ENCODE data around the gene EAF1. TPM values are rescaled to one million over a fixed set of nuclear protein-coding genes. Genes with fewer than 3 reads are reported as not detected.

EAF1 gene
- total RNA-seq, 3 donors from 2014 or later: 15.6 to 23.4 (median 21.3) TPM

- Histone ChIP-seq H3K36me3 (ENCODE audit: low read depth) (no peaks in the 10 kb centered on the region), H3K9me3 (no peaks in the 10 kb centered on the region), H3K4me3 (no peak overlapping the region), H3K4me1 (ENCODE audit: low read depth) (no peaks in the 10 kb centered on the region)
- TF ChIP-seq CTCF (IDR thresholded peaks at IDR 0.05): no peak
- DNase-seq: no peak
- ATAC-seq: no peak
- intact Hi-C loops (cut with DNase I, micrococcal nuclease): no loop called here
These were observed 40.1 kb downstream of the EAF1 start for GRCh38 chr3:15467227-15468181.

- DNase-seq (no peak), ATAC-seq (no peak)
- no peaks in the 10 kb centered on the region for H3K4me1 ChIP-seq (ENCODE audit: low read depth)
- no peak for TF ChIP-seq CTCF (IDR thresholded peaks at IDR 0.05)
- no peak overlapping the region for H3K4me3 ChIP-seq
- H3K9me3 ChIP-seq: no peaks in the 10 kb centered on the region
- no peaks in the 10 kb centered on the region for H3K36me3 ChIP-seq (ENCODE audit: low read depth)
- intact Hi-C loops (cut with DNase I, micrococcal nuclease): no loop called here
These were observed 42.9 kb downstream of the EAF1 start for GRCh38 chr3:15470261-15470660.

- Histone ChIP-seq H3K4me1 (ENCODE audit: low read depth) (no peaks in the 10 kb centered on the region), H3K9me3 (no peaks in the 10 kb centered on the region), H3K4me3 (no peak overlapping the region), H3K36me3 (ENCODE audit: low read depth) (no peaks in the 10 kb centered on the region)
- DNase-seq: no peak
- ATAC-seq: no peak
- intact Hi-C loops (cut with DNase I, micrococcal nuclease): no loop called here
- TF ChIP-seq CTCF (IDR thresholded peaks at IDR 0.05): no peak
These were observed 43.5 kb downstream of the EAF1 start for GRCh38 chr3:15470849-15471248.

GRCh38 chr3:15471861-15472260 is 44.5 kb downstream of the EAF1 start:
- DNase-seq: no peak
- H3K4me1 ChIP-seq (ENCODE audit: low read depth): no peaks in the 10 kb centered on the region
- no peaks in the 10 kb centered on the region for H3K36me3 ChIP-seq (ENCODE audit: low read depth)
- intact Hi-C loops (cut with DNase I, micrococcal nuclease): no loop called here
- TF ChIP-seq CTCF (IDR thresholded peaks at IDR 0.05): no peak
- no peak overlapping the region for H3K4me3 ChIP-seq
- H3K9me3 ChIP-seq: no peaks in the 10 kb centered on the region
- ATAC-seq: no peak

GRCh38 chr3:15475161-15475560 is 47.8 kb downstream of the EAF1 start:
- intact Hi-C loops (cut with DNase I, micrococcal nuclease): no loop called here
- Histone ChIP-seq H3K4me1 (ENCODE audit: low read depth) (no peaks in the 10 kb centered on the region), H3K36me3 (ENCODE audit: low read depth) (no peaks in the 10 kb centered on the region), H3K9me3 (no peaks in the 10 kb centered on the region), H3K4me3 (no peak overlapping the region)
- DNase-seq (no peak), ATAC-seq (no peak)
- TF ChIP-seq CTCF (IDR thresholded peaks at IDR 0.05): no peak

All from mucosa of descending colon (tissue), 3 donors.